Stimulated activated CD8-positive, alpha-beta memory T cell treated with anti-CD3 and anti-CD28 coated beads, Interleukin-12 subunit alpha, Interleukin-12 subunit beta, amount 100 ng/mL, for 24 hours (primary cell): ENCODE results near the gene TNFAIP8L3.
"Not testable (repeated sequence)": the region's sequence is repeated elsewhere in the genome, so short reads cannot be mapped to it uniquely, and the experiment has no call there.

Experiments
- DNase-seq: peaks from one replicate; pipeline ENCODE4 v3.0.0-alpha.2; 2020; ENCODE audit errors: extremely low read depth

TNFAIP8L3 gene

GRCh38 chr15:51094606-51095569, at the start of gene TNFAIP8L3:
Gene TNFAIP8L3 (minus strand): TSS chr15:51094906. CDS start chr15:51094595, 311 bp downstream.
- no peak for DNase-seq

DNA sequence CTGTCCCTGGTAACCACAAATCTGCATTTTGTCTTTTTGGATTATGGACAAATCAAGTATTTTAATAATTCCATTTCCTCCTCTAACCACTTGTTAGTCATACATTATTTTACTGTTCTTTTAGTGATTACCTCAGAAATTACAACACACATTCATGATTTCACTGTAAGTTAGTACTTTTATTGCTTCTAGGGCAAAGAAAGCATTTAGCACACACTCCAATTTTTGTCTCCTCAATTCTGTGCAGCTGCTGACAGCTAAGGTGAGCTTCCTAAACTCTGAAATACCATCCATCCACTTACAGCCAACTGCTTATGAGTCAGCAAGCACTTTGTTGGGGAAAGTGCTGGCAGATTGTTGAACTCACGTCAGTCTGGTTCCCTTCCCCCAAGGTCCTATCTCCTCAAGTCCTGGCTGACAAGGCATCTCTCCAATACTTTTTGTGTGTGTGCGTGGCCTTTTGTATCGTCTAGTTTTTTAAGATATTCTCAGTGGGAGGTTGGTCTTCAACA, 49.4 kb upstream of the TNFAIP8L3 start:
- DNase-seq = no peak

DNA sequence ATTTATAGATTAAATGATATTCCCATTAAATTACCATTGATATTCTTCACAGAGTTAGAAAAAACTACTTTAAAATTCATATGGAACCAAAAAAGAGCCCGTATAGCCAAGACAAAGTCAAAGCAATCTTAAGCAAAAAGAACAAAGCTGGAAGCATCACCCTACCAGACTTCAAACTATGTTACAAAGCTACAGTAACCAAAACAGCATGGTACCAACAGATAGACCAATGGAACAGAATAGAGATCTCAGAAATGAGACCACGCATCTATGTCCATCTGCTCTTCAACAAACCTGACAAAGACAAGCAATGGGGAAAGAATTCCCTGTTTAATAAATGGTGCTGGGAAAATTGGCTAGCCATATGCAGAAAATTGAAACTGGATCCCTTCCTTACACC, 45.6 kb upstream of the TNFAIP8L3 start:
- DNase-seq = not testable (repeated sequence)

DNA sequence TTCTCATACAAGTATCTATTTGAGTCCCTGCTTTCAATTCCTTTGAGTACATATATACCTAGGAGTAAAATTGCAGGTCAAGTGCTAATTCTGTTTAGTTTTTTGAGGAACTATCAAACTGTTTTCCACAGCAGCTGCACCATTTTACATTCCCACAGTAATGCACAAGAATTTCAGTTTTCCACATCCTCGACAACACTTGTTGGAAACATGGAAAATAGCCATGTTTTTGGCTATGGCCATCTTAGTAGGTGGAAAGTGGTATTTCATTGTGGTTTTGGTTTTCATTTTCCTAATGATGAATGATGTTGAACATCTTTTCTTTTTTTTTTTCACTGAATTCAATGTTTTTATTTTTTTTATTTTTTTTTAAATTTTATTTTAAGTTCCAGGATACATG, 44.4 kb upstream of the TNFAIP8L3 start:
- no peak for DNase-seq

GRCh38 chr15:51137880-51138430, 43.2 kb upstream of the TNFAIP8L3 start:
- no peak for DNase-seq

DNA sequence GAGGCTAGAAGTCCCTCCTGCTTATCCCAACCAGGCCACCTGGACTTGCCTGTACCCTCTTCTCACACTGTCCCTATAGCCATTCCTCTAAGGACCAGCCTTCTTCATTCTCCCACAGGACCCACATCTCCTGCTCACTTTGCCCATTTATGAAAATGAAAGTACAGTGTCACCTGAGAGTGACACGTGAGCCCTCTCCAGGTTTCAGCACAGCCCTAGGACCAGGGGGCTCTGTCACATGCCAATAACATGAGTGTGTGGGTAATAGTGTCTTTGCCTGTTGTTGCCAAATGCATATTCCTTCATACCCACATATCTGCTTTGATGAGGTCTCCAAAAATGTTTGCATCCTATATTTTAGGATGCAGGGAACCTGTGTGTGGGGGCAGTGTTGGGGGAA, 42.3 kb upstream of the TNFAIP8L3 start:
- no peak for DNase-seq

GRCh38 chr15:51135276-51135675, 40.6 kb upstream of the TNFAIP8L3 start:
- DNase-seq = no peak

DNA sequence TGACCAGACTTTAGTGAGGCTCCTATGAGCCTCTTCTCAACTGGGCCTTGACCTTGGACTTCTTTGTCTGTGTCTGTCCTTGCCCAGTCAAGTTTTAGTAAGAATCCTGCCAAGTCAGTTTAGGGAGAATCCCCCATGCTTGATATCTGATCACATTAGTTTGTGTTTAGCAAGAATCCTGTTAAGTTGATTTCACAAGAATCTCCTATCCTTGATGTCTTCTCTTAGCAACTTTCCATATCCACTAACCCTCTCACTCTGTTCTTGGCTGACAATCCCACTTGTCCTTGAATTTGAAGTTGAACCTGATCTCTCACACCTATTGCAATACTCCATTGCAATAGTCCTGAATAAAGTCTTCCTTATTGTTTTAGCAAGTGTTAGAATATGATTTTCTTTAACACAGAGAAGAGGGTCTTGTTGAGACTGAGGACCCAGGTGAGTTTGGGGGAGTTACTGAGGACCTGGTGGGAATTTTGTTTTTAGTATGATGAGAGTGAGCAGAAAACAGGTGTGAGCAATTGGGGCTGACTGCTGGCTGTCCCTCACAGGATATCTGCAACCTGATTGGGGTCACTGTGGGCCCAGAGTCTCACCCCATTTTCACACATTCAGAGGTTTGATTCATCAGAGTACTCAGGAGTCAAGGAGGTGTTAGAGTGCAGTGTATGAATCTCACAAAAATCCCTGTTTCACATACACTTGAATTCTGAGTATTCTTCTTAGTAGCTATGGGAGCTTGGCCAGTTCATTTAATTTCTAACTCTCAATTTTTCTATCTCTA, 39.9 kb upstream of the TNFAIP8L3 start:
- DNase-seq = no peak

DNA sequence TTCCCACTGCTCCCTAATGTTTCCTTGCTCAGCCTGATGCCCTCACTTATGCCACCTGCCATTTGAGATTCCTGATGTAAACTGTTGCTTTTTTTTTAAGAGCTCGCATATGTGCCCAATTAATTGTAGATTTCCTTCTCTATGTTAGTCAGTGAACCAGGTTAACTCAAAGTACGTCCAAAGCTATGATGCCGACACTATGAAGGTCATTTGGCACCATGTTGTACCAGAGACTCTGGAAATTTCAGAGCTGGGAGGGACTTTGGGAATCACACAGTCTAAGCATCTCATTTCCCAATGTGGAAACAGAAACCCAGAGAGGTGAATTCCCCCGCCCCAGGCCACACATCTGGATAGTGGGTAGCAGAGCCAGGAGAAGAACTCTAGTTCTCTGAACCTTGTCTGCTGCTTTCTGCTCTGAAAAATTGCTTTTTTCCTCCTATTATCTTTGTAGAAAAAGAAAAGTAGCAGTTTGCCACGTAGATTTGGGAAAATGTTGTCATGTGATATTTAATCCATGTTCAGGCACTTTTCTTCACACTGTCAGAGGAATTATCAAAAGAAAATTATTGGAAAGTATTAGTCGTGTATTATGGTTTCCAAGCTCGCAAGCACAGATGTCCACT, 38.5 kb upstream of the TNFAIP8L3 start:
- no peak for DNase-seq

DNA sequence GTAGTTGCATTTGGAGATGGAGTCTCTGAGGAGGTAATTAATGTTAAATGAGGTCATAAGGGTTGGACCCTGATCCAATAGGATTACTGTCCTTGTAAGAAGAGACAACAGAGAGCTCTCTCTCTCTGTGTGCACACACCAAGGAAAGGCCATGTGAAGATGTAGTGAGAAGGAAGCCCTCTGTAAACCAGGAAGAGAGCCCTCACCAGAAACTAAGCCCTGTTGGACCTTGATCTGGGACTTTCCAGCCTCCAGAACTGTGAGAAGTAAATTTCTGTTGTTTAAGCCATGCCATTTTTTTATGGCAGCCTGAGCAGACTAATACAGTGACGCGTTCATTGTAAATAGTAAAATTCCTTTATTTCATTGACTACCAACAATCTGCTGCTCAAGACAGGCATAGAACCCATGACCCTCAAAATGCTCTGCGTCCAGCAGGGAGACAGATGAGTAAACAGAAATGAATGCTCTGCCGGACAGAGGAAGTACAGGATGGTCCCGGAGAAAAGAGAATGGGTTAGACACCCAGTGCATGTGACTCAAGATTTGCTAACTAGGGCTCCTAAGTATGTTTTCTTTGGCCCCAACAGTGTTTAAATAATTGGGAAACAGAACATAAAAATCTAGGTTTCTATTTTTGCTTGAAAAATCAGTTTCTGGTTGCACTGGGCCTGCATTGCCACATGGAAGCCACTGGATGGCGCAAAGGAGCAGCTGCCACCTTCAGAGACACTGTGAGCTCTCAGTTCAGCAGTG, 37.9 kb upstream of the TNFAIP8L3 start:
- DNase-seq = no peak

DNA sequence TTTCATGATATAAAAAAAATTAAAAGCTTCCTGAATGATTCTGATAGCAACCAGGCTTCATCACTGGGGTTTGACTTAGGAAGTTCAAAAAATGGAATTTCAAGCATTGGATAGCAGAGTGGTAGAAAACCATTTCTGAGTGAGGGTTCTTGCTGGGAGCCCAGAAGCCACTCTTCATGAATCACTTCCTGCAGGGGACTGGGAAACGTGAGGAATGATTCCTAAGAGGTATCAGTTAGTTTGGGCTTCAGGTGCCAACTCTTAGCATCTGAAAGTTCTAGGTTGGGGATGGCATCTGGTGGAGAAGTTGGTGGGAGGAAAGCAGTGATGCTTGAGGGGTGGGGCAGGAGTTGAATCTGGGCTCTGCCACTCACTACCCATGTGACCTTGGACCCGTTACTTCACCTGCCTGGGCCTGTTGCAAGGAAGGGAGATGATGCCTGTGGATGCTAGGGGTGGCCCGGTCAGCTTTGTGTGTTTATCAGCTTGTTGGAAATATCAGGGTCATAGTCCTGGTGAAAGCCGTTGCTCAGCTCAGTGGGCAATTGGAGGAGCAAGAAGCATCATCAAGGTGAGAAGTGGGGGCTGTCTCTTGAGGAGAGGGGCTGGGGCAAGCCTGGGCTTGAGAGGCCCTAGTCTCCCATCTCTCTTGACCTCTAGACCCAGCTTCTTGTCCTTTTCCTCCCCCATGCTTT, 37.0 kb upstream of the TNFAIP8L3 start:
- no peak for DNase-seq

DNA sequence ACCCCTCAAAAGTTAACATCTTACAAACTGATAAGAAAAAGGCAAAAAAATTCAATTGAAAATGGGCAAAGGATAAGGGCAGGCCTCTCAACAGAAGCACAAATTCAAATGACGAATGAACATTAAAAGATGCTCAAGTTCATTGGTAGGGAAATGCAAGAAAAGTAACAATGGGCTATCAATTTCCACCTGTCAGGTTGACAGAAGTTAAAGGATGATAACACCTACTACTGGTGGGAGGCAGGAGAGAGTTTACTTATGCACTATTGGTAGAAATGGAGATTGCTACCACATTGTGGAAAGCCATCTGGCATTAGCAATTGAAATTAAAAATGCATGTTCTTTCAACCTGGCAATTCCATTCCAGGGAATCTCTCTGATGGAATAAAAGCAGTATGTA, 35.6 kb upstream of the TNFAIP8L3 start:
- no peak for DNase-seq

DNA sequence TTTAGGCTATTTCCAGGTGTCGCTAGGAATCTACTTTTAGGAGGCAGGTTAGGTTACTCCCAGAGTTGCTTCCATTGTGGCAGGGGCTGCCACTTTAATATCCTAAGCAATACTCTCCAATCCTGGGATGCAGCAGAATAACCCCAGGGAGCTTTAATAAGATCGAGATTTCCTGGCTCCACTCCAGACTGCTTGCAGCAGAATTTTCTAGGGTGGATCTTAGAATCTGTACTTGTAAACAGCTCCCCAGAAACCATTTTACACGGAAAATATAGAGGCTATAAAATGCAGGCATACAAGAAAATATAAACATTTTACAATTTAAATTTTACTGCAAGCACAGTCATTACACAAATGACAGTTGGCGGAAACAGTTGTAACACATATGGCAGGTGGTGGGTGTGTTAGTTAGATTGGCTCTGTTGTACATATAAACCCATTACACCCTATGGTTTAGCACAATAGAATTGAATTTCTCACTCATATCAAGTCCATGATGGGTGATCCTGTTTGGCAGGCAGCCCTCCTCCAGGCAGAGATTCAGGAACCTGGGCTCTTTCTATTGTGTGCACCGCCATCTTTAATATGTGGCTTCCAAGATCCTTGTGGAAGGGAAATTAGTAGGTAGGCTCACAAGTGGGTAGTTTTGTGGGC, 35.0 kb upstream of the TNFAIP8L3 start:
- DNase-seq = no peak

DNA sequence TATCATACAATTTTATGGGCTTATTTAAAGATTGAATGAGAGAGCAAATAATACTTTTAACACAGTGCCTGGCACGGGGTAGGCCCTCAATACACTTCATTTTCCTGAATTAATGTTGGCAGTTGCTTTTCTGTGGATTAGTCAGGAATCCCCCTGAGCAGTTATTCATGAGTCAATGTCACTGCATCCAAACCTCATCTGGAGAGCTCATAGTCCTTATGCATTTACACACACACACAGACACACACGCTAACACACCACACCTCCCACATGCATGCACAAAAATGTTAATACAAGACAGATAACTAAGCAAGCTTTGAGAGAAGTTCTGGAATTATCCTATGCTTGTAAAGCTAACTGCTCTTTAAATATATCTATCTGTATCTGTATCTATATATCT, 34.0 kb upstream of the TNFAIP8L3 start:
- DNase-seq = no peak

DNA sequence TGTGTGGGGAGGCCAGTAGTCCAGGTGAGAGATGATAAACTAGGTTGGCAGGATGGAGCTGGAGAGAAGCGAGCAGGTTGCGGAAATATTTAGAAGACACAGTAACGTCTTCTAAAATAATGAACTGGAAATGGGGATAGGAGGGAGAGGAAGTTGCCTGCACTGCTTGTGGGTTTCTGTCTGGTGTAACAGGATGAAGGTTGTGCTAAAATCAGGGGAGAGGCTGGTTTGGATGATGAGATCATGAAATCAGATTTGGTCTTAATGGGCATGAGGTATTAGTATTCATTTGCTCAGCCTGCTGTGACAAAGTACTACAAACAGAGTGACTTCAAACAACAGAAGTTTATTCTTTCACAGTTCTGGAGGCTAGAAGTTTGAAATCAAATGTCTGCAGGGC, 32.1 kb upstream of the TNFAIP8L3 start:
- no peak for DNase-seq

- DNase-seq = not testable (repeated sequence)
Measured at GRCh38 chr15:51123002-51123401, 28.3 kb upstream of the TNFAIP8L3 start.

GRCh38 chr15:51121631-51122225, 27.0 kb upstream of the TNFAIP8L3 start:
- DNase-seq = no peak

DNA sequence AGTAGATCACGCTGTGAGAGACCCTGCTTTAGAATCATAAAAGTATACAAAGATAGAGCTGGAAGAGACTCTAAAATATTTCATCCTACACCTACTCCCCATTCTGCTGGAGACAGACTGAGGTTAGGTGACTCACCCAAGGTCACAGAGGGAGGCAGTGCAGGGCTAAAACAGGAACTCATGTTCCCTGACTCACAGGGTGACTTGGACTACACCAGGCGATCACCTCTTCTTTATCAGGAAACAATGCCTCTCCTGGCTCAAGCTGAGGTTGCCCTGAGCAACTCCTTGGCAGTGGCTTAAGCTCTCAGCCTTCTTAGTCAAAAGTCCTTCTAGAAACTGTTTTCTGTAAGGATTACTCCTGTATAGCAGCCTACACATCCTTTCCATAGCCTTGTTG, 26.4 kb upstream of the TNFAIP8L3 start:
- no peak for DNase-seq

DNA sequence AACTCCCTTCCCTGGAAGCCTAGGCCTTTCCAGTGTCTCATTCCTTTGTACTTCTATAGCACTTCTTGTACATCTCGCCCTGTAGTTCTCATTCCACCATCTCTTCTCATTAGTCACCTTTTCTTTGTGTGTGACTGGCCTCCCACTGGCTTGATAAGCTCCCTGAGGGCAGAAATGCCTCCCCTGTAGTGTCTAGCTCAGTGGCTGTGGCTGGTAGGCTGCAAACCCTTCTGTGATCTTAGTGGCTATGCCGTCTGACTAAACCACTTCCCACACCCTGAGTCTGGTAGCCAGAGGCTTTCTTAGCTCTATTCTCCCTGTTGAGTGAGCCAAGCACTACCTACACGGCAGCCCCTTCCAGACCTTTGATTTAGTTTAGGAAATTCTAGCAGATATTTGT, 24.4 kb upstream of the TNFAIP8L3 start:
- DNase-seq = no peak

- no peak for DNase-seq
Measured at GRCh38 chr15:51117270-51117669, 22.6 kb upstream of the TNFAIP8L3 start.
